Sigmoid colon (tissue), 3 donors: ENCODE results near the gene ODAM.

Source experiments
- POLR2A ChIP-seq, 2 donors: fragments of 450-650 bp; IDR thresholded peaks; one replicate each; pipeline ENCODE4 v1.6.1; 2016; ENCODE audit warnings: antibody characterized with exemption in 2 of 2, mild to moderate bottlenecking in 2 of 2, moderate library complexity in 2 of 2
- TF ChIP-seq, protein P1 (sequence below), 4 experiments: fragments of 450-650 bp in 3 of 4; fragments of 200-600 bp in 1 of 4; IDR thresholded peaks; one replicate each; pipeline ENCODE4 v1.5.1; 2016 to 2019; ENCODE audit warnings: antibody characterized with exemption in 4 of 4, mild to moderate bottlenecking in 3 of 4, moderate library complexity in 2 of 4

DNA sequence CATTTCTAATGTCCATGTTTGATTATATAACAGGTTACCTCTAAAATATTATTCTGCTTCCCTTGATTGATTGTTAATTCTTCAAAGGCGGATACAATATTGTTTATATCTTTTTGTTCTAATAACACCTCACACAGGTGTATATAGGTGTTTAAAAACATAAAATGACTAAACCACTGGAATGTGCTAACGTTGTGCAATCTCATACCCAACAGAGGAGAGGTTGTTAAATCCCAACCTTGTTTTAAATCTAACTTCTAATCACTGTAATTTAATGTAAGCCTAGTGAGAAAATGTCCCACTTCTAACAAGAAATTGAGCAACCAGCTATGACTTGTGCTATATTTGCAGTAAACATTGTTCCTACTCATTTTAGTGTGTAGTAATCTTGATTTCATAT is 1.3 kb downstream of the ODAM start:
- TF ChIP-seq, protein P1, sequence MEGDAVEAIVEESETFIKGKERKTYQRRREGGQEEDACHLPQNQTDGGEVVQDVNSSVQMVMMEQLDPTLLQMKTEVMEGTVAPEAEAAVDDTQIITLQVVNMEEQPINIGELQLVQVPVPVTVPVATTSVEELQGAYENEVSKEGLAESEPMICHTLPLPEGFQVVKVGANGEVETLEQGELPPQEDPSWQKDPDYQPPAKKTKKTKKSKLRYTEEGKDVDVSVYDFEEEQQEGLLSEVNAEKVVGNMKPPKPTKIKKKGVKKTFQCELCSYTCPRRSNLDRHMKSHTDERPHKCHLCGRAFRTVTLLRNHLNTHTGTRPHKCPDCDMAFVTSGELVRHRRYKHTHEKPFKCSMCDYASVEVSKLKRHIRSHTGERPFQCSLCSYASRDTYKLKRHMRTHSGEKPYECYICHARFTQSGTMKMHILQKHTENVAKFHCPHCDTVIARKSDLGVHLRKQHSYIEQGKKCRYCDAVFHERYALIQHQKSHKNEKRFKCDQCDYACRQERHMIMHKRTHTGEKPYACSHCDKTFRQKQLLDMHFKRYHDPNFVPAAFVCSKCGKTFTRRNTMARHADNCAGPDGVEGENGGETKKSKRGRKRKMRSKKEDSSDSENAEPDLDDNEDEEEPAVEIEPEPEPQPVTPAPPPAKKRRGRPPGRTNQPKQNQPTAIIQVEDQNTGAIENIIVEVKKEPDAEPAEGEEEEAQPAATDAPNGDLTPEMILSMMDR (IDR thresholded peaks at IDR 0.05), result no peak
- no peak for TF ChIP-seq POLR2A (IDR thresholded peaks at IDR 0.05)
